CD14-positive monocyte (primary cell): ENCODE measurements around the gene MRPL42. TPM values are rescaled to one million over a fixed set of nuclear protein-coding genes. Genes with fewer than 3 reads are reported as not detected.

Experiments used
- DNase-seq, 3 donors: peaks; one replicate each; pipeline ENCODE4 v3.0.0-alpha.2; 2011 to 2022
- H2AFZ ChIP-seq: 2 replicates; pipeline ENCODE4 v1.6.0; 2012; ENCODE audit warnings: mild to moderate bottlenecking, low read depth, low read length, inconsistent platforms; ENCODE audit not compliant: insufficient read depth, poor library complexity, severe bottlenecking
- H3K27ac ChIP-seq, 2 donors: 1 replicate in 1 of 2; 2 replicates in 1 of 2; pipeline ENCODE4 v1.5.1; 2012 to 2013; ENCODE audit warnings: low read length in 2 of 2, control low read depth in 1 of 2, inconsistent platforms in 1 of 2, low read depth in 1 of 2, mild to moderate bottlenecking in 1 of 2
- H3K27me3 ChIP-seq, 2 donors: one replicate each; pipeline versions ENCODE4 v1.6.0 to v1.6.1; 2011 to 2013; ENCODE audit warnings: low read length in 2 of 2; ENCODE audit not compliant: control insufficient read depth in 2 of 2, insufficient read depth in 2 of 2
- H3K36me3 ChIP-seq, 2 donors: replicated peaks in 1 of 2; 1 replicate in 1 of 2; 2 replicates in 1 of 2; pipeline versions ENCODE4 v1.5.1 to v1.6.1; 2012 to 2013; ENCODE audit warnings: low read length in 2 of 2, control low read depth in 1 of 2, inconsistent platforms in 1 of 2, mild to moderate bottlenecking in 1 of 2; ENCODE audit not compliant: insufficient read depth in 2 of 2, control insufficient read depth in 1 of 2
- H3K4me1 ChIP-seq, 2 donors: 1 replicate in 1 of 2; 2 replicates in 1 of 2; pipeline versions ENCODE4 v1.5.1 to v1.6.1; 2012 to 2013; ENCODE audit warnings: low read length in 2 of 2, control low read depth in 1 of 2, inconsistent platforms in 1 of 2, mild to moderate bottlenecking in 1 of 2, moderate library complexity in 1 of 2; ENCODE audit not compliant: insufficient read depth in 2 of 2, control insufficient read depth in 1 of 2
- H3K4me2 ChIP-seq: replicated peaks from 2 replicates; pipeline ENCODE3; 2012; ENCODE audit warnings: low read length, moderate library complexity, mild to moderate bottlenecking; ENCODE audit not compliant: poor library complexity, severe bottlenecking; ENCODE audit errors: extremely low read depth
- H3K4me3 ChIP-seq, 3 experiments: fragments of 200-600 bp in 1 of 3; sonication (generic) in 1 of 3; replicated peaks in 1 of 3; 1 replicate in 2 of 3; 2 replicates in 1 of 3; pipeline ENCODE4 v1.5.1; 2011 to 2013; ENCODE audit warnings: low read length in 3 of 3, mild to moderate bottlenecking in 3 of 3, control low read depth in 2 of 3, low read depth in 2 of 3, inconsistent platforms in 1 of 3, moderate library complexity in 1 of 3
- H3K79me2 ChIP-seq: 2 replicates; pipeline ENCODE4 v1.6.0; 2012; ENCODE audit warnings: mild to moderate bottlenecking, control low read depth, inconsistent platforms, low read length, moderate library complexity; ENCODE audit not compliant: insufficient read depth
- H3K9ac ChIP-seq: 2 replicates; pipeline ENCODE4 v1.6.0; 2017; ENCODE audit warnings: low read length, mild to moderate bottlenecking; ENCODE audit not compliant: insufficient read depth, poor library complexity, severe bottlenecking
- H3K9me3 ChIP-seq, 2 donors: replicated peaks in 1 of 2; 1 replicate in 1 of 2; 2 replicates in 1 of 2; pipeline versions ENCODE4 v1.5.1 to v1.6.1; 2012 to 2013; ENCODE audit warnings: low read length in 2 of 2, control low read depth in 1 of 2; ENCODE audit not compliant: control insufficient read depth in 1 of 2, insufficient read depth in 1 of 2
- H4K20me1 ChIP-seq: 2 replicates; pipeline ENCODE4 v1.6.0; 2012; ENCODE audit warnings: mild to moderate bottlenecking, low read length, control low read depth, moderate library complexity; ENCODE audit not compliant: insufficient read depth
- H3K27ac Mint-ChIP-seq, 7 donors: one replicate each; pipeline ENCODE4 v1.8.0; 2020; ENCODE audit warnings: mild to moderate bottlenecking in 7 of 7, mixed read lengths in 7 of 7, moderate library complexity in 6 of 7, inconsistent platforms in 2 of 7
- H3K27me3 Mint-ChIP-seq, 3 donors: one replicate each; pipeline ENCODE4 v1.8.0; 2021 to 2022; ENCODE audit warnings: low read depth in 3 of 3, mild to moderate bottlenecking in 3 of 3, mixed read lengths in 3 of 3, moderate library complexity in 3 of 3, inconsistent platforms in 1 of 3
- H3K36me3 Mint-ChIP-seq, 2 donors: one replicate each; pipeline ENCODE4 v1.8.0; 2020; ENCODE audit warnings: mixed read lengths in 2 of 2, inconsistent platforms in 1 of 2, mild to moderate bottlenecking in 1 of 2
- H3K4me1 Mint-ChIP-seq: one replicate; pipeline ENCODE4 v1.8.0; 2020; ENCODE audit warnings: mild to moderate bottlenecking, mixed read lengths
- H3K4me3 Mint-ChIP-seq, 2 donors: one replicate each; pipeline ENCODE4 v1.8.0; 2020; ENCODE audit warnings: mild to moderate bottlenecking in 2 of 2, mixed read lengths in 2 of 2, moderate library complexity in 1 of 2
- H3K9me3 Mint-ChIP-seq, 7 donors: one replicate each; pipeline ENCODE4 v1.8.0; 2020 to 2022; ENCODE audit warnings: mixed read lengths in 7 of 7, mild to moderate bottlenecking in 6 of 7, moderate library complexity in 6 of 7, inconsistent platforms in 2 of 7
- WGBS: methylation state at CpG from one replicate; pipeline ENCODE4 v1.1.5; 2013; ENCODE audit warnings: missing lambda C conversion rate; ENCODE audit not compliant: insufficient coverage; 5-methylcytosine and 5-hydroxymethylcytosine counted together
- intact Hi-C, 2 donors: fragments of 100-400 bp; cut with micrococcal nuclease; formaldehyde crosslinking; loops; one replicate each; pipeline versions ENCODE4 v1.15.0 to v1.15.1; 2023
- polyA plus RNA-seq, 3 donors: library from polyadenylated mRNA; depleted of rRNA in 1 of 3; unstranded in 2 of 3; stranded (reverse) in 1 of 3; fragments of 300-500 nt in 2 of 3; fragments of >200 nt in 1 of 3; fragmentation: Illumina TruSeq in 2 of 3; gene quantifications; 1 replicate in 2 of 3; 2 replicates in 1 of 3; pipeline ENCODE4 v1.2.3, GENCODE V29; 2012 to 2021
- TF ChIP-seq, protein P1 (sequence below): fragments of 200-600 bp; IDR thresholded peaks from one replicate; pipeline ENCODE4 v1.8.0; 2022; ENCODE audit warnings: antibody characterized with exemption, mild to moderate bottlenecking

Gene MRPL42
- polyA plus RNA-seq, 3 donors, result 15.7 to 68.3 (median 62.8) TPM

GRCh38 chr12:93456077-93456476, 11.2 kb upstream of the MRPL42 start:
- Histone ChIP-seq H2AFZ (no peak overlapping the region), H3K36me3 (no peaks in the 10 kb centered on the region), H3K79me2 (no peaks in the 10 kb centered on the region), H3K9me3 (no peaks in the 10 kb centered on the region), H4K20me1 (no peaks in the 10 kb centered on the region), H3K27ac (no peak overlapping the region), H3K4me3 (no peak overlapping the region), H3K4me1 (peaks cover 14 to 15% of the 10 kb centered on the region in 2 donors), H3K9ac (no peak overlapping the region), H3K4me2 (no peak overlapping the region), H3K27me3 (no peaks in the 10 kb centered on the region)
- intact Hi-C loops, result no loop called here
- DNase-seq, result no peak
- peaks cover 16% of the 10 kb centered on the region for H3K4me1 Mint-ChIP-seq
- H3K27me3 Mint-ChIP-seq, result peaks cover 0 to 6% (median 5%) of the 10 kb centered on the region in 3 donors
- H3K9me3 Mint-ChIP-seq, result peaks cover 0 to 3% (median 0%) of the 10 kb centered on the region in 7 donors
- WGBS, result no CpG with 5 or more reads among the region's 2 CpGs
- no peaks in the 10 kb centered on the region for H3K36me3 Mint-ChIP-seq
- H3K4me3 Mint-ChIP-seq, result no peak overlapping the region
- H3K27ac Mint-ChIP-seq, result no peak overlapping the region
- TF ChIP-seq, protein P1, sequence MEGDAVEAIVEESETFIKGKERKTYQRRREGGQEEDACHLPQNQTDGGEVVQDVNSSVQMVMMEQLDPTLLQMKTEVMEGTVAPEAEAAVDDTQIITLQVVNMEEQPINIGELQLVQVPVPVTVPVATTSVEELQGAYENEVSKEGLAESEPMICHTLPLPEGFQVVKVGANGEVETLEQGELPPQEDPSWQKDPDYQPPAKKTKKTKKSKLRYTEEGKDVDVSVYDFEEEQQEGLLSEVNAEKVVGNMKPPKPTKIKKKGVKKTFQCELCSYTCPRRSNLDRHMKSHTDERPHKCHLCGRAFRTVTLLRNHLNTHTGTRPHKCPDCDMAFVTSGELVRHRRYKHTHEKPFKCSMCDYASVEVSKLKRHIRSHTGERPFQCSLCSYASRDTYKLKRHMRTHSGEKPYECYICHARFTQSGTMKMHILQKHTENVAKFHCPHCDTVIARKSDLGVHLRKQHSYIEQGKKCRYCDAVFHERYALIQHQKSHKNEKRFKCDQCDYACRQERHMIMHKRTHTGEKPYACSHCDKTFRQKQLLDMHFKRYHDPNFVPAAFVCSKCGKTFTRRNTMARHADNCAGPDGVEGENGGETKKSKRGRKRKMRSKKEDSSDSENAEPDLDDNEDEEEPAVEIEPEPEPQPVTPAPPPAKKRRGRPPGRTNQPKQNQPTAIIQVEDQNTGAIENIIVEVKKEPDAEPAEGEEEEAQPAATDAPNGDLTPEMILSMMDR, result no peak

DNA sequence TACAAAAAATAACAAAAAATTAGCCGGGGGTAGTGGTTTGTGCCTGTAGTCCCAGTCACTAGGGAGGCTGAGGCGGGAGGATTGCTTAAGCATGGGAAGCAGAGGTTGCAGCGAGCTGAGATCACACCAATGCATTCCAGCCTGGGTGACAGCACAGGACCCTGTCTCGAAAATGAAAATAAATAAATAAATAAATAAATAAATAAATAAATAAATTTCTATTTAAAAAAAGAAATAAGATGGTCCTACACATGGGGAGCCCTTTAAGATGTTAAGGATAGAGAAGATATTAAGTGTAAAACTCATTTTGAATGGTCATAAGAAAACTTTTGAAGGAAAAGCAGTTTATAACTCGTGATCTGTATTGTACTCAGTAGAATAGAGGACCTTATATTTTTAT, 8.2 kb upstream of the MRPL42 start:
- H3K79me2 ChIP-seq, result no peaks in the 10 kb centered on the region
- H3K27me3 ChIP-seq, result no peaks in the 10 kb centered on the region
- no peak overlapping the region for H3K4me2 ChIP-seq
- H3K4me1 Mint-ChIP-seq, result peaks cover 16% of the 10 kb centered on the region
- H3K4me3 Mint-ChIP-seq, result no peak overlapping the region
- no CpG with 5 or more reads among the region's 5 CpGs for WGBS
- no peaks in the 10 kb centered on the region for H4K20me1 ChIP-seq
- H3K9ac ChIP-seq, result no peak overlapping the region
- H3K27me3 Mint-ChIP-seq, result no peaks in the 10 kb centered on the region
- intact Hi-C loops, result no loop called here
- H3K4me3 ChIP-seq, result no peak overlapping the region
- H3K36me3 Mint-ChIP-seq, result no peaks in the 10 kb centered on the region
- no peak for DNase-seq
- no peak overlapping the region for H3K27ac Mint-ChIP-seq
- no peaks in the 10 kb centered on the region for H3K9me3 ChIP-seq
- peaks cover 0 to 2% (median 0%) of the 10 kb centered on the region in 7 donors for H3K9me3 Mint-ChIP-seq
- H3K36me3 ChIP-seq, result no peaks in the 10 kb centered on the region
- H3K27ac ChIP-seq, result no peak overlapping the region
- H3K4me1 ChIP-seq, result peaks cover 15 to 16% of the 10 kb centered on the region in 2 donors
- no peak overlapping the region for H2AFZ ChIP-seq
- TF ChIP-seq, protein P1, result no peak
